Vagina (tissue), 2 donors: ENCODE measurements around the gene LIN37.

Experiments used
- POLR2A ChIP-seq, 2 donors: fragments of 450-650 bp; IDR thresholded peaks; one replicate each; pipeline ENCODE4 v1.6.1; 2017; ENCODE audit warnings: antibody characterized with exemption in 2 of 2, mild to moderate bottlenecking in 2 of 2, moderate library complexity in 2 of 2
- POLR2AphosphoS5 ChIP-seq, 2 donors: sonication (generic); formaldehyde crosslinking; IDR thresholded peaks; one replicate each; pipeline ENCODE4 v1.9.0; 2017; ENCODE audit warnings: antibody characterized with exemption in 2 of 2, mild to moderate bottlenecking in 2 of 2, low read depth in 1 of 2; ENCODE audit not compliant: insufficient read depth in 1 of 2
- TF ChIP-seq, protein P1 (sequence below), 3 experiments: fragments of 450-650 bp in 2 of 3; fragments of 200-600 bp in 1 of 3; sonication (generic) in 1 of 3; IDR thresholded peaks; one replicate each; pipeline ENCODE4 v1.5.1; 2017 to 2019; ENCODE audit warnings: antibody characterized with exemption in 3 of 3, mild to moderate bottlenecking in 2 of 3, moderate library complexity in 2 of 3

DNA sequence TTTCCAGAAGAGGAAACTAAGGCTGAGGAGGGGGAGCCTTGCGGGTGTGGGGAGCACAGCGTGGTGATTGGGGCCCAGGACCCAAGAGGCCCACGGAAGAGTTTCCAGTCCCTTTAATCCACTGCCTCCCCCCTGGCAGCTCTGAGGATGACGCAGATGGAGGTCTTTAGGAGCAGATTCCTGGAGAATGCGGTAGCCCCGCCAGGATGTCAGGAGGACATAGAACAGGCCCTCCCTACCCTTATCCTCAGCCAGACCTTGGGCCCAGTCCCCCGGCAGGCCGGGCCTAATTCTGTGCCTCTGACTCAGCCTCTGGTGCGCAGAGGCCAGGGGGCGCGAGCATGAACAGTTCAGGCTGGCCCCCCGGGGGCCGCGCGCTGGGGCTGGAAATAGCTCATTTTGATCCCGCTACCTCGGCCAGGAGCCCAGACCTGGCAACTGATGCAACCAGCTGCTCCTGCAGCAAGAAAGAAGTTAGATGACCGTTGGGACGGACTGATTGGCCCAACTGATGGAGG lies 8.9 kb downstream of the LIN37 start:
- TF ChIP-seq, protein P1, sequence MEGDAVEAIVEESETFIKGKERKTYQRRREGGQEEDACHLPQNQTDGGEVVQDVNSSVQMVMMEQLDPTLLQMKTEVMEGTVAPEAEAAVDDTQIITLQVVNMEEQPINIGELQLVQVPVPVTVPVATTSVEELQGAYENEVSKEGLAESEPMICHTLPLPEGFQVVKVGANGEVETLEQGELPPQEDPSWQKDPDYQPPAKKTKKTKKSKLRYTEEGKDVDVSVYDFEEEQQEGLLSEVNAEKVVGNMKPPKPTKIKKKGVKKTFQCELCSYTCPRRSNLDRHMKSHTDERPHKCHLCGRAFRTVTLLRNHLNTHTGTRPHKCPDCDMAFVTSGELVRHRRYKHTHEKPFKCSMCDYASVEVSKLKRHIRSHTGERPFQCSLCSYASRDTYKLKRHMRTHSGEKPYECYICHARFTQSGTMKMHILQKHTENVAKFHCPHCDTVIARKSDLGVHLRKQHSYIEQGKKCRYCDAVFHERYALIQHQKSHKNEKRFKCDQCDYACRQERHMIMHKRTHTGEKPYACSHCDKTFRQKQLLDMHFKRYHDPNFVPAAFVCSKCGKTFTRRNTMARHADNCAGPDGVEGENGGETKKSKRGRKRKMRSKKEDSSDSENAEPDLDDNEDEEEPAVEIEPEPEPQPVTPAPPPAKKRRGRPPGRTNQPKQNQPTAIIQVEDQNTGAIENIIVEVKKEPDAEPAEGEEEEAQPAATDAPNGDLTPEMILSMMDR (IDR thresholded peaks at IDR 0.05) = no peak
- TF ChIP-seq POLR2A (IDR thresholded peaks at IDR 0.05) (peak in 1 of 2 donors; percentile 22), POLR2AphosphoS5 (IDR thresholded peaks at IDR 0.05; ENCODE audit: insufficient read depth in 1 of 2, low read depth in 1 of 2) (peak; percentile 77 to 91)
